Stimulated activated CD8-positive, alpha-beta memory T cell treated with anti-CD3 and anti-CD28 coated beads, Interleukin-15, amount 100 ng/mL, for 24 hours (primary cell): ENCODE data around the gene PEAK3.

Source experiments
- DNase-seq: peaks from one replicate; pipeline ENCODE4 v3.0.0-alpha.2; 2020; ENCODE audit warnings: low read depth

Gene PEAK3

DNA sequence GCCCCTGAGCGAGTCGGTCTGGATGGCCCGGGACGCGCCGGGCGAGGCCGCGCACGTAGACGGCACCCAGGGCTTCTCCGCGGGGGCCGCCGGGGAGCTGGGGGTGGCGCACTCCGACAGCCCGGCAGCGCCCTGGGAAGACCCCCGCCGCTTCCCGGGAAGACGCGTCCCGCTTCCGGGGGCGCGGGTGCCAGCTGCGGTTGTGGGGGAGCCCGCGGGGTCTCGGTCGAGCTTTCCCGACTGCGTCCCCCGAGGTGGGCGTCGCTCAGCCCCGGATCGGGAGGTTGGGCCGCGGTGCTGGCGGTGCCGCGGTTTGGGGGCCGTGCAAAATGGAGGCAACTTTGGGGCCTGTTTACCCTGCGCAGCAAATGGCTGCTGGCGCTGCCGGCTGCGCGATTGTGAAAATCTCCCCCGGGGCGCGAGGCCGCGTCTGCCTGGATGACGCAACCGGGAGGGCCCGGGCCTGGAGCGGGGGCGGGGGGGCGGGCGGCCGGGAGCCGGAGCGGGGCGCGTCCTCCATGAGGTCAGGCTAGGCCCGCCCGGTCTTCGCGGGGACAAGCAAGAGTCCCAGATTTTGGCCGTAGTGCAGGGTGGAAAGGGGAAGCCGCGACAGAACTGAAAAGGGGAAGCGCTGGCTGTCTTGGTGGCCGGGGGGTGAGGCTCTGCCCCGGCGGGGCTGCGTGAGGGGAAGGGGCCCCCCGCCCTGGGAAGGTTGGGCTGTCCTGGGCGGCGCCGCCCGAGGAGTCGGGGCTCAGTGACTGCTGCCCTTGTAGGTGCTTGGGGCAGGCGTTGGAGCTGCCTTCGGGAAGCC is 11.3 kb downstream of the PEAK3 start:
- DNase-seq = peak; percentile 53

DNA sequence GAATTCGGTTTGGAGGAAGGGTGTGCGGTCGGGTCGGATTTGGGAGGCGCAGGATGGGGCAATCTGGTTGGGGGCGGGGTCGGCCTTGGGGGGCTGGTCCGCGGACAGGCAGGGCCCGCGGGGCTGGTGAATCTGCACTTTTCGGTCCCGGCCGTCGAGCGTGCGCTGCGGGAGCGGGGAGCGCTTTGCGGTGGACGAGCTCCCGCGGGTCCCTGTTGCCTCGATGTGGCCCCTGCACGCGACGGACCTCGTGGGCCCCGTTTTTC is 11.9 kb downstream of the PEAK3 start:
- no peak for DNase-seq

DNA sequence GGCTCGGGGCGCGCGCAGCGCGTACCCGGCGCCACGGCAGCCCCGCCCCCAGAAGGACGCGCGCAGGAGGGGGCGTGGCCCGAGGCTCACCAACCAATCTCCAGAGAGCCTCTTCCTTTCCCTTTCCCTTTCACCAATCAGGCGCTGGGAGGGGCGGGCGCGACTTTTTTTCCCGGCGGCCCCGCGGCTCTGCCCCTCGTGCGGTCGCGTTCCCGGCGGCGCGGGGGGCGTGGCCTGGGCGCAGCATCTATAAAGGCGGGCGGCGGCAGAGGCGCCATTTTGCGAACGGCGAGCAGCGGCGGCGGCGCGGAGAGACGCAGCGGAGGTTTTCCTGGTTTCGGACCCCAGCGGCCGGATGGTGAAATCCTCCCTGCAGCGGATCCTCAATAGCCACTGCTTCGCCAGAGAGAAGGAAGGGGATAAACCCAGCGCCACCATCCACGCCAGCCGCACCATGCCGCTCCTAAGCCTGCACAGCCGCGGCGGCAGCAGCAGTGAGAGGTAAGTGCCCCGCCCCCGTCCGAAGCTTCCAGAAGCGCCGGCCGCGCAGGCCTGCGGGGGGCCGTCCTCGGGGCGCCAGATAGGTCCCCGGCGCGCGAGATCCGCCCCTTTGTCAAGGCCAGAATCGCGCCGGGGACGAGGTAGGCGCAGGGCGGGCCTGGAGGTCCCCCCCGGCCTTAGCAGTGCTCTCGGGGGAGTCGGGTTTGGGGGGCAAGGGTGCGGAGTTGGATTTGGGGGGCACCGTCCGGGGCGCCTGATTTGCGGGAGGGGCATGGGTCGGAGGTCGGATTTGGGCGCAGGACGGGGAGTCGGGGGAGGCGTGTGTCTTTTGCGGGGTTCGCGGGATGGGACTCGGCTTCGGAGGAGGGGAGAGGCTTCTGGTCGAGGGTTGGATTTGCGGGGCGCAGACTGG is 12.5 kb downstream of the PEAK3 start:
- peak; percentile 99 for DNase-seq

DNA sequence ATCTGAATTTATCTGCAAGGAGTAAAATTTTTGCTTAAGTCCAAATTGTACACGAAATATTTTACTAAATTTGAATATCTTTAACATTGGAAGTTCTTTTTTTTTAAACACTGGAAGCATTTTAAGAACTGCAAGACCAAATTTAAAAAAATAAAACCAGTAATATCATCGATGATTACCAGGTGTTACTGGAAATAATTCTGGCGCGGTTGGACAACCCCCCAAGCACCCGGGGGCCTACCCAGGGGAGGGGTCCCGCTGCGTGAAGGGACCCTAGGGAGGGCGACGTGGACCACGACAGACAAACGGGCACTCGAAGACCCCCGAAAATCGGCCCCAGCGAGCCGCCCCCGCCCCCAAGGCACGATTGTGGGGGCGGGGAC is 13.1 kb downstream of the PEAK3 start:
- no peak for DNase-seq

DNA sequence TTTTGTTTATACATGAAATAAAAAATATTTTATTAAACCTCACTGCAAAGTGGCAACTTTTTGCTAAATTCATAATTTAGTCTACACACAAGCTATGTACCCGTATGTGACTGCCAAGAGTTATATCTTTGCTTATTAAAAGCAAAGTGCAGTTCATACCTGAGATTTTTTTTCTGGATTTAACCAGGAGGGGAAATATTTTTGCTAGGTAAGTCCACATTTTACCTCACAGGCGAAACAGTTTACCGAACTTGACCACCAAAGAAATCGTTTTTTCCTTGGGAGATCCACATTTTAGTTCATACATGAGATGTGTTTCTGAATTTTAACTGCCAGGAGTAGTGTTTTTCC is 13.5 kb downstream of the PEAK3 start:
- no peak for DNase-seq

DNA sequence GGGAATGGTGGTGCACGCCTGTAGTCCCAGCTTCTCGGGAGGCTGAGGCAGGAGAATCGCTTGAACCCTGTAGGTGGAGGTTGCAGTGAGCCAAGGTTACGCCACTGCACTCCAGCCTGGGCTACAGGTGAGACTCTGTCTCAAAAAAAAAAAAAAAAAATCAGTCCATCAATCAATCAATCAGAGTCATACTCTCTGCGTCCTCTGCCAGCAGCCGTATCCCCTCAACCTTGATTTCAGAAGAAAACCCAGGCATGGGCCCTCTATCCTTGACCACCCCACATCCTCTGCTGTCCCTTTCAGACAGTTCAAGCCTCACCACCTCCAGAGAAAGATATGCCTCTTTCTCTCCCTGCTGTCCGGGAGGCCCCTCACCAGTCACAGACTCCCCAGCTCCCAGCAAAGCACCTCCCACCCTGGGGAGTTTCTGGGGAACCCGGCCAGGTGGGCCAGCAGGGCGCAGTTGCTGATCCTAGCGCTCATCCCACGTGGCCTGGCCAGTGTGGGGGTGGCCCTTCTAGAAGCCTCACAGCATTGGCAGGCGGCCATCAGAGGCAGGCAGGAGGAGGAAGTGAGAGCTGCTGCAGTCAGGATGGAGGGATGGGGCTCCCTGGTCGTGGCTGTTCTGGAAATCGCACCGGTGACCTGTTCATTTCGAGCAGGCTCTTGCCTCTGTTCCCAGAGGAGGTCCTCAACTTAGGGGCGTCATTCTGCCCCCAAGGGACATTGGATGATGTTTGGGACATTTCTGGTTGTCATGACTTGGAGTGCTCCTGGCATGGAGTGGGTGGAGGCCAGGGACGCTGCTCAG is 15.6 kb downstream of the PEAK3 start:
- no peak for DNase-seq

DNA sequence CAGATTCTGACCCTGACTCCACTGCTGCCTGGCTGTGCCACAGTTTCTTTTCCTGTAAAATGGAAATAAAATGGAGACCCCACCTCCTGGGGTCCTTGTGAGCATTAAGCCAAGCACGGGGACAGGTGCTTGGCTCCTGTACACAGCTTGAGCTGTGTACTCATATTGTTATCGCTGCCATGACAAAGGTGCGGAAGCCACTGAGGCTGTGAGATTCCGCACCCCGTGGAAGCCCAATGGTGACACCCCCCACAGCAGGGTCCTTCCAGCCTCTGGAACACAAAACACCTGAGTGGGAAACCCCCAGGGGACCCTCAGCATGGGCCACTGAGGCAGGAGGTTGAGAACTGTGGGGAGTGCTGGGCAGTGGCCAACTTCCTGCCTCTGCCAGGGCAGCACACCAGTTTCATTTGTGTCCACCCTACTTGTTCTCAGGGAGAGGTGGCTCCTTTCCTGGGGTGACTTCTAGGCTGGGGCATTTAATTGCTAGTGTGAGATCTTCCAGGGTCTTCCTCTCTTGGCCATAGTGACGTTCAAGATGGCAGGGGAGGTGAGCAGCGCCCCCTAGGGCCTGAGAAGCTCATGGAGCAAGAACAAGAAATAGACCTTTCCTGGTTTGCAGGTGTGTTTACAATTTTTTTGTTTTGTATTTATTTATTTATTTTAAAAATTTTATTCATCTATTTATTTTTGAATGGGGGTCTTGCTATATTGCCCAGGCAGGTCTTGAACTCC is 20.4 kb downstream of the PEAK3 start:
- no peak for DNase-seq

DNA sequence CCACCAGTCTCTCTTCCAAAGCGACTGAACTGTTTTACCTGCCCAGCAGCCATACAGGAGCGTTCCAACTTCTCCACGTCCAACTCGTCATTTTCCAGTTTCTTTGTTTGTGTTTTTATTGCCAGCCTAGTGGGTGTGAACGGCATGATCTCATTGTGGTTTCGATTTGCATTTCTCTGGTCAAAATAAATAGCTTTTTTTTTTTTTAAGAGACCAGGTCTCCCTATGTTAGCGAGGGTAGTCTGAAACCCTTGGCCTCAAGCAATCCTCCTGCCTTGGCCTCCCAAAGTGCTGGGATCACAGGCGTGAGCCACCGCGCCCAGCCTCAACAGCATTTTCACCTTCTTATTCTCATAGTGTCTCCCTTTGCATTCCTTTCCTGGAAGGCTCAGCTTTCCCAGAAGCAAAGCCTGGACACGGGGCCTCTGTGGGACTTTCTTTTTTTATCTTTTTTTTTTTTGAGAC is 21.6 kb downstream of the PEAK3 start:
- no peak for DNase-seq

DNA sequence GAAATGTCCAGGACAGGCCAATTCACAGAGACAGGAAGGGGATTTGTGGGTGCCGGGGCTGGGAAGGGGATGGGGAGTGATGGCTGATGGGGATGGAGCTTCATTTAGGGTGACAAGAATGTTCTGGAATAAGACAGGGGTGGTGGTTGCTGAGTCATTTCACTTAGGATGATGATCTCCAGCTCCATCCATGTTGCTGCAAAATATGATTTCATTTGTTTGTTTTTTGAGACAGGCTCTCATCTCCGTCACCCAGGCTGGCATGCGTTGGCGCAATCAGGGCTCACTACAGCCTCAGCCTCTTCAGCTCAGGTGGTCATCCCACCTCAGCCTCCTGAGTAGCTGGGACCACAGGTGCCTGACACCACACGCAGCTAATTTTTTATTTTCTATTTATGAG is 22.6 kb downstream of the PEAK3 start:
- DNase-seq = no peak

DNA sequence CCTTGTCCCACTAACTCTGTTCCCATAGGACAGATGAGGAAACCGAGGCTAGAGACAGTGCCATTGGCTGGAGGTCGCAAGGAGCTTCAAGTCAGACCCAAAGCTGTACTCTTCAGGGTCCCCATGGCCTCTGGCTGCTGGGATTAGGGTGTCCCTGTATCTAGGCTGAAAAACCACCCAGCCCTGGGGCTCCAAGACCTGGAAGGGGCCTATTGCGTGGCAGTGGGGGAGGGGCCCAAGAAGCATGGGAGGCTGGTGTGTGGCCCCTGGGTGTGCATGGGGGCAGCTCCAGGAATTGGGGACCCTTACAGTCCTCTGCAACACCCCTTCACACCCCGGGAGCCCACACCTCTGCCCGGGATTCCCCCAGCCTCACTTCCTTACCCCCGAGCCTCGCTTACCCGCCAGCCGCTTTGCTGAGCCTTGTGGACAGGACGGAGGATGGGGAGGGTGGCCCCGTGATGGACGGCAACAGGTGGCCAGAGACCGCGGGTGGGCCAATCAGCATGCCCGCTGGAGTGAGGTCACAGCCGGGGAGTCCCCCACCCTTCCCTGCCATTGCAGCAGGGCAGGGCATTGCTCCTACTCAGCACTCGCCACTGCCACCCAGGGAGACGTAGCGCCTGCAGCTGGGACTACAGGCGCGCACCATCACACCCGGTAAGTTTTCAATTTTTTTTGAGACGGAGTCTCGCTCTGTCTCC is 25.8 kb downstream of the PEAK3 start, which contains the start of gene JSRP1:
Gene JSRP1 (minus strand): TSS at position 436 of the 704 bp plus-strand sequence. CDS start 1,103 bp downstream, outside the sequence.
- DNase-seq = no peak

DNA sequence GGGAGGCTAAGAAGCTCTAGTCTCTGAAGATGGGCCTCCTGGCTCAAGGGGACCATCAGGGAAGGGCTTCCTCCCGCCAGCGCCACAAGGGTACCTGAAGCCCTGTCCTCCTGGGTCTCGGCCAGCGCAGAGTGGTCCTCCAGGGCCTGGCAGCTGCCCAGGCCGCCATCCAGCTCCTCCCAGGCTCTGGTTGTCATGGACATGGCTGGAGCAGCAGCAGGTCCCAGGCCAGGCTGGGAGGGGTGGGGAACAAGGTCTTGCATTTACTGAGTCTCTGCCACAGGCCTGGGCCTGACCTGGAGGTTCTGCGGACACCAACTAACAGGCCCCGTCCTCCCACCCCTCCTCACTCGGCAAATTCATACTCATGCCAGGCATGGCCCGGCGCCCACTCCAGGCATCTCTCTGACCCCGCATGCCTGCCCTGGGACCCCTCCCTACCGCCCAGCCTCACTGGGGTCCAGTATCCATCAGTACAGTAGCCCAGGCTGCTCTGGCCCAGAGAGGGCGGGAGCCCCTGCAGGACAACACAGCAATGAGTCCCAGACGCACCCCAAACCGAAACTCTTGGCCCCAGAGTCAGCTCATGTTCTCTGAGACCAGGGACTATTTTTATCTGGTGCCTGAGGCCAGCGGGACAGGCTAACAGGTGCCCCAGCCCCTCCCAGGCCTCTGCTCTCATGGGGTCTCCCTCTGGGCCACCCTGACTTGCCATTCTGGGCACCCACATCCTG is 26.7 kb downstream of the PEAK3 start:
- no peak for DNase-seq

DNA sequence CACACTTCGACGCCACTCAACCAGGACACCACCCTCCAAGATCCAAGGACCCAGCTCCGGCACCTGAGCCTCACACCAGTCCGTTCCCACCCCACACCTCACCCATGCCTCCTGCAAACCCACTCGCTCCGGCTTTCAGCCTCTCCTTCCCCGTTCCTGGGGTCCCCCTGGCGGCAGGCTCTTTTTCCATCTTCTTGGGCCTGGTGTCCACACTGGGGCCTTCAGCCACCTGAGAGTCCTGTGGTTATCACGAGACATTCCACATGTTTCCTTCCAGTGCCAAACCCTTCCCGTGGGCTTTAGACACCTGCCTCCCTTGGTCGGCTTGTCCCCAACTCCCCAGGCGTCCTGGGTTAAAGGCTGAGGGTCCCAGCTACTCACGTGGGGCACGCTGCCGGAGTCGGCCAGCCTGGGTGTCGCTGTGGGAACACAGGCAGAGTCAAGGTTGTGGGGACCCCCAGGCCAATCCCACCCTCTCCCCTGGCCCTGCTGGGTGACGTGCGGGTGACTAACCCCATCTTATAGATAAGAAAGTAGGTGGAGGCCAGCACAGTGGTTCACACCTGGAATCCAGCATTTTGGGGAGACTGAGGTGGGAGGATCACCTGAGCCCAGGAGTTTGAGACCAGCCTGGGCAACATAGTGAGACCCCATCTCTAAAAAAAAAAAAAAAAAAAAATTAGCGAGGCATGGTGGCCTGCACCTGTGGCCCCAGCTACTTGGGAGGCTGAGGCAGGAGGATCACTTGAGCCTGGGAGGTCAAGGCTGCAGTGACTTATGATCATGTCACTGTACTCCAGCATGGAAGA is 27.7 kb downstream of the PEAK3 start:
- no peak for DNase-seq

DNA sequence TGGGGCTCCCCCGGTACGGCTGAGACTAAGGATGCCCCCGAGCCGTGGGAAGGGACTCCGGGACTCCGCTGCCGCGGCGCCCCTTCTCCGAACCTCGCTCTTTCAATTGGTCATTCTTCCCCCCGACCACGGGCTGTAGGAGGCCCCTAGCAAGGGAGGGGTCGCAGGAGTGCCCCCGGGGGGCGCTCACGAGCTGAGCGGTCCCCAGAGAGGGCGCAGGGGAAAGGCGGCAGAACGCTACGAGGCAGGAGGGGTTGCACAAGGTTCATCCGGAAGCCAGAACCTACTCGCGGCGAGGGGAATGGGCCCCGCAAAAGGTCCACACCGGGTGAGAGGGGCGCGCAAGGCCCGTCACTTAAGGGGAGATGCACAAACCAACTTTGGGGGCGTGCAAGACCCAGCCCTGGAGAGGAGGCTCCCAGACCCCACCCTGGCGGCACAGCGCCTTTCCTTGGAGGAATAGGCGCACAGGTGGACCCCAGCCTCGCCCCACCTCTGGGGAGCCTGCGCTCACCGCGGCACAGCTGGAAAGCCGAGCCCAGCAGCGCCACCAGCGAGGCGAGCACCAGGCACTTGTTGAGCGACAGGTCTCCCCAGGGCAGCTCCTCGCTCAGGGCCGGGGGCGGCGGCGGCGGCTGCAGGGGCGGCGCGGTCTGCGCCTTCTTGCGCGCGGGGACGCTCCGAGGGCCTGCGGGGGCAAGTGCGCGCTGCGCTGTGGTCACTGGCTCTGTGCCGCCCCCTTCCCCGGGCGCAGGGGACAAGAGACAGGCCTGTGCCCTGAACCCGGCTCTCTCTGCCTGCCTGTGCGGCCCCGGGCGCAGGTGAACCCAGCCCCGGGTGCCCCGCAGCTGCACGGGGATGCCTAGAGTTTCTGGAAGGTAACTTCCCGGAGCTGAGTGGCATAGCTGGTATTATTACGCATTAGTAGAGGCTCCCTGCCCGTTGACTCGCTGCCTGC is 28.6 kb downstream of the PEAK3 start:
- no peak for DNase-seq

DNA sequence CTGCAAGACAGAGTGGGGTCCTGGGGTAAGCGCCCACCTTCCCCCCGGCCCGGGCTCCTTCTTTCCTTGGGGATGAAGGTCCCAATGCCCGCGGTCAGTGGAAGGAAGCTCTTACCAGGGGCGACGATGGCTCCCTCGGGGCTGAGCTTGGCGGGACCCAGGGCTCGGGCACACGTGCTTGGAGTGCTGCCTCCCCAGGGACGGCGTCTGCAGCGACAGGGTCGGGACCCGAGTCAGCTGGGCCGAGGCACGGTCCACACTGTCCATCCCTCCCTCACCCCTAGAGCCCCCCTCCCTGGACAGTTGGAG is 29.2 kb downstream of the PEAK3 start:
- no peak for DNase-seq

DNA sequence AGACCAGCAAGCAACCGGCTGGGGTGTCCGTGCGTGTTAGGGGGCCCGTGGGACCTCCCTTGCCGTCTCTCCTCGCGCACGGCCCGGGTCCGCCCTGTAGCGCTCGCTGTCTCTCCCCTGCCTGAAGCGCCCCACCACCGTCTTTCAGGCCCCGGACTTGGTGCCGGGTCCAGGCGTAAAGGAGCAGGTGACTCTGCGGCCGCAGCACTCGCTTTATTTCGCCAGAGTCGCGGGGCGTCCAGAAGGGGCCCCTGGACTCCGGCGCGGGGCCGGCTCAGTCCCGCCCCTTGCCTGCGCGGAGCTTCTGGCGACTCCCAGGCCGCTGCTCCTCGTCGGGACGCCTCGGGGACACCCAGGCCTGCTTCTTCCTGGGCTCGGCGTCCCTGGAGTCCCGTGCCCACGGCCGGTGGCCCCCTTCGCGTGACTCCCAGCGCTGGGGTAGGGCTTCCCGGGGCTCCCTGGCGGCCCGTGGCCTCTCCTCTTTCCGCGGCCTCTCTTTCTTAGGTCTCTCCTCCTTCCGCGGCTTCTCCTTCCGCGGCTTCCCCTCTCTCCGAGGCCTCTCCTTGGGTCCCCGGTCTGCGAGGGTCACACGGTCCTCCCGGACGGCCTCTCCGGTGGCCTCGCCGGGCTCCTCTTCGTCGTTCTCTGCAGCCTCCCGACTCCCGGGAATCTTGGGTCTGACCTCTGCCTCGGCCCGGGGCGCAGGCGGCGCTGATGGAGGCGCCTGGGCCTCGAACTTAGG is 29.7 kb downstream of the PEAK3 start:
- no peak for DNase-seq

DNA sequence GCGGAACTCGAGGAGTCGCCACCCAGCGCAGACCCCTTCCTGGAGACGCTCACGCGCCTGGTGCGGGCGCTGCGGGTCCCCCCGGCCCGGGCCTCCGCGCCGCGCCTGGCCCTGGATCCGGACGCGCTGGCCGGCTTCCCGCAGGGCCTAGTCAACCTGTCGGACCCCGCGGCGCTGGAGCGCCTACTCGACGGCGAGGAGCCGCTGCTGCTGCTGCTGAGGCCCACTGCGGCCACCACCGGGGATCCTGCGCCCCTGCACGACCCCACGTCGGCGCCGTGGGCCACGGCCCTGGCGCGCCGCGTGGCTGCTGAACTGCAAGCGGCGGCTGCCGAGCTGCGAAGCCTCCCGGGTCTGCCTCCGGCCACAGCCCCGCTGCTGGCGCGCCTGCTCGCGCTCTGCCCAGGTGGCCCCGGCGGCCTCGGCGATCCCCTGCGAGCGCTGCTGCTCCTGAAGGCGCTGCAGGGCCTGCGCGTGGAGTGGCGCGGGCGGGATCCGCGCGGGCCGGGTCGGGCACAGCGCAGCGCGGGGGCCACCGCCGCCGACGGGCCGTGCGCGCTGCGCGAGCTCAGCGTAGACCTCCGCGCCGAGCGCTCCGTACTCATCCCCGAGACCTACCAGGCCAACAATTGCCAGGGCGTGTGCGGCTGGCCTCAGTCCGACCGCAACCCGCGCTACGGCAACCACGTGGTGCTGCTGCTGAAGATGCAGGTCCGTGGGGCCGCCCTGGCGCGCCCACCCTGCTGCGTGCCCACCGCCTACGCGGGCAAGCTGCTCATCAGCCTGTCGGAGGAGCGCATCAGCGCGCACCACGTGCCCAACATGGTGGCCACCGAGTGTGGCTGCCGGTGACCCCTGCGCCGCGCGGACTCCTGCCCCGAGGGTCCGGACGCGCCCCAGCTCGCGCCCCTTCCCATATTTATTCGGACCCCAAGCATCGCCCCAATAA is 30.6 kb downstream of the PEAK3 start:
- DNase-seq = no peak

DNA sequence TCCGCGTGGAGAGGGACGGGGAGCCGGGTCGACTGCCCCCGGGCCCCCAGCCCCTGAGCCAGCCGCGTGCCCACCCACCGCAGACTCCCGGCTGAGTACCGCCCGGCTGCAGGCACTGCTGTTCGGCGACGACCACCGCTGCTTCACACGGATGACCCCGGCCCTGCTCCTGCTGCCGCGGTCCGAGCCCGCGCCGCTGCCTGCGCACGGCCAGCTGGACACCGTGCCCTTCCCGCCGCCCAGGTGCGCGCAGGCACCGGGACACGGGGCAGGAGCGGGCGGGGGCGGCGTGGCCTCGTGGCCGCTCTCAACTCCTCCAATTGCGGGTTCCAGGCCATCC is 31.2 kb downstream of the PEAK3 start:
- DNase-seq = no peak
